Activated B cell treated with CpG ODN at 0.5 μM for 24 hours (primary cell): Measurements from ENCODE around the gene KRTAP1-3. TPM values are rescaled to one million over a fixed set of nuclear protein-coding genes. Genes with fewer than 3 reads are reported as not detected.
"Not testable (repeated sequence)": the region's sequence is repeated elsewhere in the genome, so short reads cannot be mapped to it uniquely, and the experiment has no call there.

ENCODE experiments used
- ATAC-seq: fragments of 200-7000 bp; cut with Tn5 transposase; one replicate; pipeline ENCODE4 v1.10.0; 2021; ENCODE audit warnings: low read depth, mild to moderate bottlenecking, moderate library complexity
- CTCF ChIA-PET: fragments of 350-600 bp; sonication (Branson Sonifier 250); formaldehyde crosslinking; loops from one replicate; lab custom pipeline; 2021; ENCODE audit warnings: antibody characterized with exemption; lab: Charles Lee
- POLR2A ChIA-PET: fragments of 350-600 bp; sonication (Branson Sonifier 250); formaldehyde crosslinking; loops from one replicate; lab custom pipeline; 2021; ENCODE audit warnings: antibody characterized with exemption; lab: Charles Lee
- DNase-seq: peaks from one replicate; pipeline ENCODE4 v3.0.0; 2022
- H3K27ac Mint-ChIP-seq: one replicate; pipeline ENCODE4 v1.8.0; 2020; ENCODE audit warnings: mixed read lengths
- H3K27me3 Mint-ChIP-seq: one replicate; pipeline ENCODE4 v1.8.0; 2021; ENCODE audit warnings: mixed read lengths
- H3K36me3 Mint-ChIP-seq: one replicate; pipeline ENCODE4 v1.8.0; 2021; ENCODE audit warnings: low read depth, mixed read lengths
- H3K4me1 Mint-ChIP-seq: one replicate; pipeline ENCODE4 v1.8.0; 2021; ENCODE audit warnings: mixed read lengths
- H3K4me3 Mint-ChIP-seq: one replicate; pipeline ENCODE4 v1.8.0; 2020; ENCODE audit warnings: mild to moderate bottlenecking, mixed read lengths
- H3K9me3 Mint-ChIP-seq: one replicate; pipeline ENCODE4 v1.8.0; 2020; ENCODE audit warnings: mixed read lengths
- CTCF ChIP-seq: fragments of 200-600 bp; IDR thresholded peaks from one replicate; pipeline ENCODE4 v1.8.0; 2022; ENCODE audit warnings: antibody characterized with exemption, mild to moderate bottlenecking
- intact Hi-C: fragments of 100-400 bp; cut with micrococcal nuclease; formaldehyde crosslinking; loops from one replicate; pipeline ENCODE4 v1.15.1; 2024
- total RNA-seq: library from RNA; stranded (reverse); gene quantifications from 2 replicates; pipeline ENCODE4 v1.2.3, GENCODE V29; 2022

Gene KRTAP1-3
- total RNA-seq, 1 donor from 2014 or later: not detected

GRCh38 chr17:41058741-41059140, 24.1 kb upstream of the KRTAP1-3 start:
- ChIA-PET POLR2A (no interaction called here), CTCF (interaction anchor here (0.6 kb wide), 1 partner anchor 1981 kb away, joined by 3 read pairs; no protein-coding TSS in a partner anchor)
- TF ChIP-seq CTCF: no peak
- no peaks in the 10 kb centered on the region for H3K4me1 Mint-ChIP-seq
- ATAC-seq (no peak), DNase-seq (no peak)
- peaks cover 43% of the 10 kb centered on the region for H3K27me3 Mint-ChIP-seq
- H3K4me3 Mint-ChIP-seq: no peak overlapping the region
- no peak overlapping the region for H3K27ac Mint-ChIP-seq
- H3K9me3 Mint-ChIP-seq: peaks cover 7% of the 10 kb centered on the region
- H3K36me3 Mint-ChIP-seq: no peaks in the 10 kb centered on the region
- intact Hi-C loops: no loop called here

- DNase-seq (no peak), ATAC-seq (no peak)
- H3K4me1 Mint-ChIP-seq: no peaks in the 10 kb centered on the region
- POLR2A ChIA-PET: no interaction called here
- CTCF ChIA-PET: no interaction called here
- TF ChIP-seq CTCF: no peak
- H3K27me3 Mint-ChIP-seq: peaks cover 47% of the 10 kb centered on the region
- peaks cover 11% of the 10 kb centered on the region for H3K9me3 Mint-ChIP-seq
- no peak overlapping the region for H3K27ac Mint-ChIP-seq
- intact Hi-C loops: no loop called here
- H3K36me3 Mint-ChIP-seq: no peaks in the 10 kb centered on the region
- no peak overlapping the region for H3K4me3 Mint-ChIP-seq
Observed at GRCh38 chr17:41057547-41057946, 22.9 kb upstream of the KRTAP1-3 start.

GRCh38 chr17:41055130-41055529, 20.5 kb upstream of the KRTAP1-3 start, which contains the start of gene KRTAP2-2:
TSS of gene KRTAP2-2 (minus strand) at chr17:41055230. CDS start at chr17:41055211, 19 bp downstream.
- ATAC-seq, H3K4me1 Mint-ChIP-seq, H3K36me3 Mint-ChIP-seq, H3K4me3 Mint-ChIP-seq, H3K27ac Mint-ChIP-seq, CTCF ChIA-PET, DNase-seq, intact Hi-C loops, POLR2A ChIA-PET: not testable (repeated sequence)
- Mint-ChIP-seq H3K9me3 (peaks cover 11% of the 10 kb centered on the region), H3K27me3 (peaks cover 41% of the 10 kb centered on the region)

- H3K27ac Mint-ChIP-seq: not testable (repeated sequence)
Observed at GRCh38 chr17:41054556-41054955, 19.9 kb upstream of the KRTAP1-3 start.

GRCh38 chr17:41054025-41054424, 19.4 kb upstream of the KRTAP1-3 start:
- Mint-ChIP-seq H3K4me3 (no peak overlapping the region), H3K27me3 (peaks cover 34% of the 10 kb centered on the region), H3K27ac (no peak overlapping the region), H3K36me3 (no peaks in the 10 kb centered on the region), H3K9me3 (peaks cover 11% of the 10 kb centered on the region), H3K4me1 (no peaks in the 10 kb centered on the region)
- intact Hi-C loops: no loop called here
- ChIA-PET CTCF (no interaction called here), POLR2A (no interaction called here)
- ATAC-seq: no peak
- no peak for TF ChIP-seq CTCF
- no peak for DNase-seq

More at GRCh38 chr17:41054556-41054955, 19.9 kb upstream of the KRTAP1-3 start:
- POLR2A ChIA-PET, intact Hi-C loops, ATAC-seq, H3K36me3 Mint-ChIP-seq, H3K4me3 Mint-ChIP-seq, H3K4me1 Mint-ChIP-seq, CTCF ChIA-PET, DNase-seq: not testable (repeated sequence)
- H3K27me3 Mint-ChIP-seq: peaks cover 38% of the 10 kb centered on the region
- peaks cover 11% of the 10 kb centered on the region for H3K9me3 Mint-ChIP-seq

- peaks cover 9% of the 10 kb centered on the region for H3K9me3 Mint-ChIP-seq
- H3K4me3 Mint-ChIP-seq: no peak overlapping the region
- H3K4me1 Mint-ChIP-seq: no peaks in the 10 kb centered on the region
- H3K27me3 Mint-ChIP-seq: peaks cover 30% of the 10 kb centered on the region
- no peak overlapping the region for H3K27ac Mint-ChIP-seq
- no peak for TF ChIP-seq CTCF
- POLR2A ChIA-PET: no interaction called here
- H3K36me3 Mint-ChIP-seq: no peaks in the 10 kb centered on the region
- intact Hi-C loops: no loop called here
- DNase-seq: no peak
- ATAC-seq: no peak
- CTCF ChIA-PET: no interaction called here
Observed at GRCh38 chr17:41052566-41052965, 17.9 kb upstream of the KRTAP1-3 start.
